H1 (cell line): Measurements from ENCODE around the gene ALK. TPM values are rescaled to one million over a fixed set of nuclear protein-coding genes. Genes with fewer than 3 reads are reported as not detected.

ENCODE experiments used
- BCL11A ChIP-seq, 2 experiments: IDR thresholded peaks; one replicate each; pipeline ENCODE4 v1.6.1; 2011; ENCODE audit warnings: low read depth in 2 of 2, low read length in 2 of 2, mild to moderate bottlenecking in 2 of 2
- CHD7 ChIP-seq: fragments of 300-600 bp; sonication (generic); IDR thresholded peaks from 2 replicates; pipeline ENCODE4 v1.7.1; 2012; ENCODE audit warnings: low read length, moderate library complexity, mild to moderate bottlenecking, inconsistent platforms; ENCODE audit not compliant: insufficient replicate concordance
- CTCF ChIP-seq, 3 experiments: IDR thresholded peaks; 1 replicate in 2 of 3; 2 replicates in 1 of 3; pipeline versions ENCODE4 v1.5.1 to v1.6.1; 2011; ENCODE audit warnings: low read length in 3 of 3, mild to moderate bottlenecking in 3 of 3, inconsistent platforms in 2 of 3, low read depth in 1 of 3, moderate library complexity in 1 of 3; ENCODE audit not compliant: insufficient read depth in 1 of 3; ENCODE audit errors: control extremely low read depth in 1 of 3
- GABPA ChIP-seq: IDR thresholded peaks from 2 replicates; pipeline ENCODE4 v1.6.1; 2011; ENCODE audit warnings: mild to moderate bottlenecking, low read length, moderate library complexity, borderline replicate concordance; ENCODE audit not compliant: insufficient read depth
- KDM4A ChIP-seq: IDR thresholded peaks from one replicate; pipeline ENCODE4 v1.7.1; 2012; ENCODE audit warnings: low read depth, mild to moderate bottlenecking, moderate library complexity, low read length, inconsistent platforms; ENCODE audit not compliant: severe bottlenecking
- NRF1 ChIP-seq: IDR thresholded peaks from 2 replicates; pipeline ENCODE4 v1.6.1; 2011; ENCODE audit warnings: mild to moderate bottlenecking, low read depth, low read length, improper control_type of control experiment
- SP2 ChIP-seq: IDR thresholded peaks from 2 replicates; pipeline ENCODE4 v1.6.1; 2012; ENCODE audit warnings: mild to moderate bottlenecking, low read length, inconsistent platforms
- TBP ChIP-seq: IDR thresholded peaks from 2 replicates; pipeline ENCODE4 v1.6.1; 2011; ENCODE audit warnings: low read depth, low read length, improper control_type of control experiment
- polyA plus RNA-seq, 7 experiments: library from polyadenylated mRNA; depleted of rRNA in 3 of 7; stranded (reverse) in 5 of 7; unstranded in 2 of 7; fragments of >200 nt in 5 of 7; fragments of 200-250 nt in 2 of 7; gene quantifications; 1 replicate in 5 of 7; 2 replicates in 1 of 7; 4 replicates in 1 of 7; pipeline versions ENCODE4 v1.2.1 to v1.2.3, GENCODE V29; 2011 to 2013; ENCODE audit warnings: missing spikeins in 2 of 7, mixed read lengths in 2 of 7
- total RNA-seq: library from RNA; stranded (reverse); fragmentation: NEBNext Ultra II Directional; extraction: Animal tissue kit (Norgen Biotek cat#: 25700); gene quantifications from 2 replicates; pipeline ENCODE4 v1.2.1, GENCODE V29; 2021

The ALK gene
- total and polyA plus RNA-seq, 2 of the 8 experiments (the other 6 are each of a cell fraction or from before 2014, with no cell fraction given), result 0.02 to 0.09 TPM

GRCh38 chr2:29262681-29263260, 658.6 kb downstream of the ALK start (continued):
- no peak for TF ChIP-seq CHD7
- TF ChIP-seq NRF1, result no peak
- TF ChIP-seq BCL11A (IDR thresholded peaks at IDR 0.05; ENCODE audit: low read depth in 2 of 2, low read length in 2 of 2), result no peak
- no peak for TF ChIP-seq GABPA
- no peak for TF ChIP-seq TBP
- TF ChIP-seq KDM4A, result no peak
- no peak for TF ChIP-seq SP2
- no peak for TF ChIP-seq CTCF (IDR thresholded peaks at IDR 0.05; ENCODE audit: control extremely low read depth in 1 of 3, insufficient read depth in 1 of 3, low read depth in 1 of 3, low read length in 3 of 3)
